Inflammatory macrophage (primary cell): ENCODE data around the gene IQCH.
"Not testable (repeated sequence)": the region's sequence is repeated elsewhere in the genome, so short reads cannot be mapped to it uniquely, and the experiment has no call there.

ENCODE experiments used
- DNase-seq, 2 donors: peaks; one replicate each; pipeline ENCODE4 v3.0.0-alpha.2; 2020 to 2022
- total RNA-seq, 18 experiments: gene quantifications; one replicate each; lab custom pipeline; 2026; ENCODE audit warnings: mixed read lengths in 6 of 18, inconsistent platforms in 2 of 18; lab: John Stamatoyannopoulos, UW

The IQCH gene
- total RNA-seq, result 0.08 to 0.55 (median 0.20) reads per million in 18 experiments

- peak; percentile 96 to 97 for DNase-seq
Measured at GRCh38 chr15:67254238-67255175, at the start of gene IQCH, which contains the start of gene AAGAB. IQCH (plus strand) TSS chr15:67254786; CDS start chr15:67254897, 111 bp downstream. AAGAB (minus strand) TSS chr15:67254661; CDS start chr15:67254631, 30 bp downstream.

GRCh38 chr15:67207555-67208207 is 46.9 kb upstream of the IQCH start:
- DNase-seq, result no peak

GRCh38 chr15:67208396-67208795 is 46.2 kb upstream of the IQCH start:
- DNase-seq, result no peak

GRCh38 chr15:67210555-67211168 is 43.9 kb upstream of the IQCH start:
- DNase-seq, result no peak

- no peak for DNase-seq
Measured at GRCh38 chr15:67212684-67213367, 41.8 kb upstream of the IQCH start.

GRCh38 chr15:67215102-67215501 is 39.5 kb upstream of the IQCH start:
- DNase-seq, result no peak

GRCh38 chr15:67216859-67217258 is 37.7 kb upstream of the IQCH start:
- DNase-seq, result no peak

GRCh38 chr15:67218428-67218827 is 36.2 kb upstream of the IQCH start:
- no peak for DNase-seq

GRCh38 chr15:67219288-67219687 is 35.3 kb upstream of the IQCH start:
- no peak for DNase-seq

GRCh38 chr15:67224889-67225288 is 29.7 kb upstream of the IQCH start:
- no peak for DNase-seq

GRCh38 chr15:67225336-67225735 is 29.2 kb upstream of the IQCH start:
- DNase-seq, result no peak

GRCh38 chr15:67227431-67227830 is 27.2 kb upstream of the IQCH start:
- no peak for DNase-seq

GRCh38 chr15:67227846-67228245 is 26.7 kb upstream of the IQCH start:
- DNase-seq, result no peak

GRCh38 chr15:67228286-67228685 is 26.3 kb upstream of the IQCH start:
- no peak for DNase-seq

- DNase-seq, result no peak
Measured at GRCh38 chr15:67230504-67230903, 24.1 kb upstream of the IQCH start.

GRCh38 chr15:67232591-67232990 is 22.0 kb upstream of the IQCH start:
- no peak for DNase-seq

- peak; percentile 15 to 46 for DNase-seq
Measured at GRCh38 chr15:67240235-67241131, 14.1 kb upstream of the IQCH start.

GRCh38 chr15:67241132-67241855 is 13.3 kb upstream of the IQCH start:
- no peak for DNase-seq

GRCh38 chr15:67242708-67243111 is 11.9 kb upstream of the IQCH start:
- DNase-seq, result peak; percentile 8 to 66

GRCh38 chr15:67244971-67245478 is 9.6 kb upstream of the IQCH start:
- DNase-seq, result no peak

- DNase-seq, result not testable (repeated sequence)
Measured at GRCh38 chr15:67246606-67247005, 8.0 kb upstream of the IQCH start.
